Renal cortex interstitium (tissue), 11 donors: ENCODE results near the gene PLPPR1. TPM values are rescaled to one million over a fixed set of nuclear protein-coding genes. Genes with fewer than 3 reads are reported as not detected.

Source experiments
- DNase-seq, 11 donors: peaks; one replicate each; pipeline ENCODE4 v3.0.0-alpha.2; 2013; ENCODE audit warnings: low read depth in 9 of 11, low spot score in 4 of 11; ENCODE audit errors: extremely low read depth in 1 of 11
- polyA plus RNA-seq, 3 donors: library from polyadenylated mRNA; unstranded; fragments of 120-200 nt; gene quantifications; one replicate each; pipeline ENCODE4 v1.2.1, GENCODE V29; 2013; ENCODE audit not compliant: insufficient read length in 3 of 3

The PLPPR1 gene
- polyA plus RNA-seq, 3 donors, result 16.7 to 17.6 (median 16.8) TPM

DNA sequence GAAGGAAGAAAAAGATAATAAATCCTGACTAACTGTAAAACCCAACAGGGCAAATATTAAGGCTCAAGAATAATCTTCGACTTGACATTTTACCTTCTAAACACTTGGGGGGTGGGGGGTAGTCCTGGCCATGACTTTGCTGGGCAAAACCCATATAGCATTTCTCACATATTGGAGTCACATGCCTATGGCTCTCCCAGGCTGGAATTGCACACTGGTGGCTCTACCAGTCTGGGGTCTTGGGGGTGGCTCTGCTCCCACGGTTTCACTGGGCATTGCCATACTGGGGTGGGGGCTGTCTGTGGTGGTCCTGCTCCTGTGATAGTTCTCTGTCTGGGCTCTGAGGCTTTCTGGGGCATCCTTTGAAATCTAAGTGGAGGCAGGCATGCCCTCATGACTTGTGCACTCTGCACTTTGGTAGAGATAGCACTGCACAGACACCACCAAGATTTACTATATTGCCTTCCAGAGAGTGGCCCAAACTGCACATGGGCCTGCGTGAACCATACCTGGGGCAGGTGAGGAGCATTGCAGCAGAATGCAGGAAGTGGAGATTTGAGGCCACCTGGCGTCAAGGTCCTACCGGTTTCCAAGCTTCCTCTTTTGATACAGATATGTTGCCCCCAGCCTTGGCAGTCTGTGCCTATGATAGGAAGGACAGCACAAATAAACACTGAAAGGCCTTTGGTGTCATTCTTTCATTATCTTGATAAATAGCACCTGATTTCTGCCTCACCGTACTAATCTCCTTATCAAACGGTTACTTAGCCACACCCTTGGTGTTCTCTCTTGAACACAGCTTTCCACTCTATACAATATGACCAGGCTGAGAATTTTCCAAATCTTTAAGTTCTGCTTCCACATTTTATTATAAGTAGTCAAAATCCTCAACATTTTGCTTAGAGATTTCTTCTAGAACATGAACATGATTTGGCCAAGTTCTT, 326.5 kb downstream of the PLPPR1 start:
- no peak for DNase-seq

DNA sequence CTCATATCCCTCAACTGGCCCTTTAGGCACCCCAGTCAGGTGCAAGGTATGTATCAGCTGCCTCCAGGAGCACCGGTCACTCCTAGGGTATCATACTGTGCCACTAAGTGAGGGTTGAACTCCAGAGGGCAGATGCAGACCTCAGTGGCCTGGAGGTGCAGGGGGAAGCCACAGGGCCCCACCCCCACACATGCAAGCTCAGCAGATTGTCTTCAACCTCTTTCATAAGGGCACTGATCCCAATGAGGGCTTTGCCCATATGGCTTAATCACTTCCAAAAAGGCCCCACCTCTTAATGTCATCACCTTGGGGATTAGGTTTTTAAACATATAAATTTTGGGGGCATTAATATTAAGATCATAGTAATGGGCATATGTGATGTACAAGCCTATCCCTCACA, 328.1 kb downstream of the PLPPR1 start:
- DNase-seq, result no peak

DNA sequence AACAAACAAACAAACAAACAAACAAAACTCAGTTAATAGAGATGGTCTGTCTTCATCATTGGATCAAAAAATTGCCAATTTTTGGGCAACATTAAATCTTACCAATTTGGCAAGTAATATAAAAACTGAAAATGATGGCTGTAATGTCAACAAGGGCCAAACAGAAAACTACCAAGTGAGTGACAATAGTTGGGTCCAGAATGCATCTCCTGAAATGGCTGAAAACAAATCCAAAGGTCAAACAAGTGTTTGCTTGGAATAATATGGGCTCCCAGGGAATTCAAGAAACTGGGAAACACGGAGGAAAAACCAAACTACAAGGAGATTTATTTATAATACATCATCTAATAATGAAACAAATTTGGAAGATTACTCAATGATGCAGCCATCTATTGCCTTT, 331.2 kb downstream of the PLPPR1 start:
- DNase-seq, result no peak

DNA sequence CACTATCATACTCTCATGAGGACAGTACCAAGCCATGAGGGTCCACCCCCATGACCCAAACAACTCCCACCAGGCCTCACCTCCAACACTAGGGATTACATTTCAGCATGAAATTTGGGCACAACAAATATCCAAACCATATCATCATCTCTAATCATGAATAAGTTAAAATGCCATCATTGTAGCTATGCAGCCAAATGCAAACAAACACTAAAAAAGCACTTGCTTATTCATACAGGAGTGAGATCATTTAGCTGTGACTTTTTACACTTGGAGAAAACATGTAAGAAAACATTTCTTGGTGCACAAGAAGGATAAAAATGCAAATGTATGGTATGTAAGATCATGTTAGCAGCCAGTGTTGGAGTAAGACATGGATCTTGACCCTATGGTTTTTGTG, 332.1 kb downstream of the PLPPR1 start:
- no peak for DNase-seq

DNA sequence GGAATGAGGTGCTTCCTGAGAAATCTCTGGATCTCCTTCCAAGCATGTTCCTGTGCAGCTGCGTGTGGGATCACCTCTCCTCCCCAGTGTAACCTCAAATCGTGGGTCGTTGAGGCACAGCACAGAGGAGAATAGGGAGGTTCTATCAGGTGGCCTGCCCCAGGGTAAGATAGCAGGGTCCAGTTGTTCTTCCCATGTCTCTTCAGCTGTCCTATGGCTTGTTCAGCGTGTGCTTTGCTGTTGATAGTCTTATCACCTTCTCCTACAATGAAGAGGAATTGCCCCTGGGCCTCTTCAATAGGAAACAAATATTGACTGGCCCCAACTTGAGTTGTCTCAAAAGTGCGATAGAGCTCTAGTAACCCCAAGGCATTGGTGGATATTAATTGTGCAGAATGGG, 333.9 kb downstream of the PLPPR1 start:
- no peak for DNase-seq

DNA sequence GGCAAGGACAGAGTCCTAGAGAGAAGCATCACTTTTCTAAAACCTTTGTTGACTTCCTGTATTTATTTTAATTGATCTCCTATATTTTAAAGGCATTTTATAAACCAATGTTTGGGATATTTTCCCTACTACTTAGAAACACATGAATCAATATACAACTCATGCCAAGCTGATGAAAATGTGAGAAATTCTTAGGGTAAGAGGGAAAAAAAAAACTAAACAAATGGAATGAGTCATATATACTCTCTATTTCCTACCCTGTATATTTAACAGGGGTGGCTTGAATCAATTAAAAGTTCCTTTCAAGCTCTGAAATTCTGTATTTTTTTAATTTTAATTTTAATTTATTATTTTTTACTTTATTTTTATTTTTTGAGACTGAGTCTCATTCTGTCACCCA, 336.7 kb downstream of the PLPPR1 start:
- DNase-seq, result no peak

DNA sequence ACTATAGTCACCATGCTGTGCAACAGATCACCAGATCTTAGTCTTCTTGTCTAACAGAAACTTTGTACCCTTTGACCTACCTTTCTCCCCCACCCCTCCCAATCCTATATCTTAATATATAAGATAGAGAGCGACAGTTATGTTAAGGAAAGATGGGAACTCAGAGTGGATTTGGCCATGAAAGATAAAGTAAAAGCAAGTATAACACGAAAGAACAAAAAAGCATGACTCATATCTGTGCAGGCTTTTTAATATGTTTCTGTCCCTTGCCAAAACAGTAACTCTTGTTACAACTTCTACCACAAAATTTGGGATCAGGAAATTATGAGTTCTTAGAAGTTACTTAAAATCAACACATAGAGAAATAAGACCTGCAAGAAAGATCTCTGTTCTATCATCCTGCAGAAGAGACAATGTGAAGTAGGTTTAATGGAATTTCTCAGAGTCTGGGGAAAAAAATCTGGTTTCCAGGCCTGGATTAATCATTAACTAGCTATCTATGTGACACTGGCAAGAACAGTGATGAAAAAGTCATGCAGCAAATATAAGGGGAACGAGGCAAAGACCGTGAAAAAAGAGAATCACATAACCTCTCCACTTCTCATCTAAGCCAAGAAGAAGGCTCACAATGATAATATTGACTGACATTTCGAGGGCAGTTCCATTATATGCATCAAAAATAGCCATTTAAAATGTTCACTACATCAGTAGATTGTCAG, 337.7 kb downstream of the PLPPR1 start:
- DNase-seq, result no peak

- DNase-seq, result no peak
Measured at GRCh38 chr9:101367323-101367722, 338.8 kb downstream of the PLPPR1 start.

GRCh38 chr9:101369286-101369685, 340.8 kb downstream of the PLPPR1 start:
- DNase-seq, result no peak

DNA sequence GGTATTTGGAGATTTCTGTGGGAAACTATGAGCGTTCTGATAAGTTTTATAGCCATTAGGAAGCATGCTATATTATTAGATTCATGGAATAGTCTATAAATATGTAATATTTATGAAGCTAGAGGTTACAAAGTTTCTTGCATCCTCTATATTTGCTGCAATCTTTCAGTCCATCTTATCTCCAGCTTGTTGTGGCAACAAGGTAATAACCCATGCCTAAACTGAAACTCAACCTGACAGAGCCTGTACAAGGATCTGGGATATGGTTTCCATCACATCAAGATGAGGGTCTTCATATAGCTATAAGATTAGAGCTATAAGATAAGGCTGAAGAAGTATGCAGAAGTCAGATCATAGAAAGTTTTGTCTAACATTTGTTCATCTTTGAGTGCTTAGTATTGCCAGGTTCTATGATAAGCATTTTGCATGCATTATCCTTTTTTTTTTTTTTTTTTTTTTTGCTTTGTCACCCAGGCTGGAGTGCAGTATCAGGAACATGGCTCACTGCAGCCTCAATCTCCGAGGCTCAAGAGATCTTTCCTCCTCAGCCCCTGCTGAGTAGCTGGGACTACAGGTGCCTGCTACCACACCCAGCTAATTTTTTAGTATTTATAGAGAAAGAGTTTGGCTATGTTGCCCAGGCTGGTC, 341.5 kb downstream of the PLPPR1 start:
- no peak for DNase-seq

DNA sequence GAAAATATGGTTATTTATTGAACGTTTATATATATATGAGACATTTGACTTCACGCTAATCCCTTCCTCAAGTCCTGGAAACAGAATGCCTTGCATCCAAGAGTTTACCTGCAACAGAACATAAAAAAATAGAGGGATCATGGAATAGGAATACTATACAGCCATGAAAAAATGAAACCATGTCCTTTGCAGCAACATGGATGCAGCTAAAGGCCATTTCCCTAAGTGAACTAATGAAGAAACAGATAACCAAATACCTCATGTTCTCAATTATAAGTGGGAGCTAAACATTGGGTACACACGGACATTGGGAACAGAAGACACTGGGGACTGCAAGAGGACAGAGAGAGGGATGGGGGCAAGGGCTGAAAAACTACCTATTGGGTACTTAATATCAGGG, 343.3 kb downstream of the PLPPR1 start:
- no peak for DNase-seq

DNA sequence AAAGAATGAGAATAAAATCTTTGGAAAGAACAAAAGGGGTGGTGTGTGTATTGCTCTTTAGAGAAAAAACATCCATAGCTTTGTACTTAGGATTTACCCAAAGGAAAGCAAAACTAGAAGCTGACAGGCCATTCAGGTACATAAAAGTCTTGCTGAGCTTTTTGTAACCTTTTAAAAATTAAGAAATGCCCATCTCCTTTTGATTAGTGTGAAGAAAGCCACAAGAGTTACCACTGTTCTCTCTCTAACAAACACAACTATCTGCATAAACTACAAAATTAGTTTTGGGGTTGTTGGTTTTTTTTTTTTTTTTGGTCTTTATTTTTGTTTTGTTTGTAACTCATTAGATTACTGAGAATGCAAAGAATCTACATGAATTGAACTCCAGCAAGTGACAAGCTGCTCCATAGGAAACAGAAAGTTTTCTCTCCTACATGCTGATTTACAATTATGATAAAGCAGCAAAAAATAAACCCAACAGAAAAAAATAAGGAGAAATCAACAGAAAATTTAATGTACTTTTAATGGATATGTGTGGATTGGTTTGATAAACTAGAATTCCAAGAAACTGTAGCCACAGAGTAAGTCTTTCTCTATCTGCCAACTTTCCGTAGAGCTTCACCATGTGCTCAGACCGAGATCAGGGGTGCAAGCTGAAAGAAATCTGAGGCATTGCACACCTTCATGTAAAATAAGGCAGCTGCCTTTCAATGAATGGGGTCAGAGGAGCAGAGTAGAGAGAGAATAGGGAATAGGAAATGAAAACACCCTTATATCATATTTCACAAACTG, 344.0 kb downstream of the PLPPR1 start:
- DNase-seq, result no peak
